Right forelimb (tissue), 1 donor: ENCODE results near the gene GRAMD1B.

Experiments used
- DNase-seq: peaks from one replicate; pipeline ENCODE4 v3.0.0-alpha.2; 2018

Gene GRAMD1B

GRCh38 chr11:123573286-123573685 is 143.2 kb downstream of the GRAMD1B start:
- no peak for DNase-seq

DNA sequence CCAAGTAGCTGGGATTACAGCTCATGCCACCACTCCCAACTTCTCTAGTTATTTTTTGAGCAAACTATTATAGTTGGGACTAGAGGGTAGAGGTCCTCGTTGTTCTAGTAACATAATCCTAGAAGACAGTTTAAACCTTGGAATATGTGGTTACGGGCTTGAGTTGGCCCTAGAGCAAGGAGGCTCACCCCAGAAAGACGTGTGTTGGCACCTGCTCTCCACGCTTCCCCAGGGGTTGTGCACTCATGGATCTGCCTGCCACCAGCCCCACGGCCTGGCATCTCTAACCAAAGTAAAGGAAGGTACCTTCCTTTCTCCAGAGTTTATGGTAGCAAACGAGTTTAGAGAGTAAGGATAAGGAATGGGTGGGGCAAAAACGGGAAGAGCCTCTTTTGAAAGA is 145.4 kb downstream of the GRAMD1B start:
- DNase-seq, result no peak

- DNase-seq, result no peak
Observed at GRCh38 chr11:123576082-123576481, 146.0 kb downstream of the GRAMD1B start.

- no peak for DNase-seq
Observed at GRCh38 chr11:123576501-123576900, 146.4 kb downstream of the GRAMD1B start.

DNA sequence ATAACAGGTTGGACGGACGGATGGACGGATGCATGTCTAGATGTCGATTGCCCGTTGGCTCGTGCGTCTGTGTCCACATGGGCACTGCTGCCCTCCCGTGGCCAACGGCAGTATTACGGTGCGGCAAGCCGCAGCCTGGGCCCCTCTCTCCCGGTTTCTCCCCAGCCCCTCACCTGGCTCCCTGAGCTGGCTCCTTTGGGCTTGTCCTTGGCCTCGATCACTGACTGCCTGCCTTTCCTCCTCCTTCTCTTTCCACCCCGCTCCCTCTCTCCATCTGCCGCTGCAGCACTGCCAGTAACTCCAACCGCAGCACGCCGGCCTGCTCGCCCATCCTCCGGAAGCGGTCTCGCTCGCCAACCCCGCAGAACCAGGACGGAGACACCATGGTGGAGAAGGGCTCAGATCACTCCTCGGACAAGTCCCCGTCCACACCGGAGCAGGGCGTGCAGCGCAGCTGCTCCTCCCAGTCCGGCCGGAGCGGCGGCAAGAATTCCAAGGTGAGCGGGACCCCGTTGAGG is 147.1 kb downstream of the GRAMD1B start:
- peak; percentile 79 for DNase-seq

GRCh38 chr11:123578778-123579481 is 148.9 kb downstream of the GRAMD1B start:
- no peak for DNase-seq

GRCh38 chr11:123579482-123579812 is 149.4 kb downstream of the GRAMD1B start:
- DNase-seq, result no peak

DNA sequence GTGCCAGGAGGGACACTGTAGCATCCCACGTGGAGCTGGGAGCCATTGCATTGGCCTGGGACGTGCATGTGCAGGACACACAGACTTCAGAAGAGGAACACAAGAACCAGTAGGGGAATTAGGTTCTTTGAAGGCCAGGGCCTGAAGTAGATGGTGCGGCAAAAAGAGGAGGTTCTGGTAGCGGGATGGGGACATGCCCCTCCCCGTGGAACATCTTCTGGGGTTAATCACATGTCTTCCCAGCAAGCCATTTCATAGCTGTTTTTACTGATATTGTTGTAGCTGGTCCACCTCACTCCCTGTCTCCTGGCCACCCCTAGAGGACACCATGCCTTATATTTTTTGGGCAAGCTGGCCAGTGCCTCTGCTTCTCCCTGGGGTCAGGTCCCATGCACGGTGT is 150.1 kb downstream of the GRAMD1B start:
- DNase-seq, result no peak

- peak; percentile 61 for DNase-seq
Observed at GRCh38 chr11:123580557-123581275, 150.6 kb downstream of the GRAMD1B start.

- DNase-seq, result no peak
Observed at GRCh38 chr11:123581651-123582399, 151.8 kb downstream of the GRAMD1B start.

DNA sequence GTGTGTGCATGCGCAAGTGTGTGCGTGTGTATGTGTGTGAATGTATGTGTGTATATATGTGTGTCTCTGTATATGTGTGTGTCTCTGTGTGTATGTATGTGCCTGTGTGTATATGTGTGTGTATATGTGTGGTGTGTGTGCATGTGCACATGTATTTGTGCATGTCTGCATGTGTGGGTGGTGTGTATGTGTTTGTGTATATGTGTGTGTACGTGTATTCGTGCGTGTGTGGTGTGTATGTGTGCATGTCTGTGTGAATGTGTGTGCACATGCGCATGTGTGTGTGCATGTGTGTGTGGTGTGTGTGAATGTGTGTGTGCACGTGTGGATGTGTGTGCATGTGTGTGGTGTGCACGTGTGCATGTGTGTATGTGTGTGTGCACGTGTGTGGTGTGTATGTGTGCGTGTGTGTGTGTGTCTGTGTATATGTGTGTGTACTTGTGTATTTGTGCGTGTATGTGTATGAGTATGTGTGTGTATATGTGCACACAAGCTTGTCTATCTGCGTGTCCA is 153.0 kb downstream of the GRAMD1B start:
- no peak for DNase-seq

DNA sequence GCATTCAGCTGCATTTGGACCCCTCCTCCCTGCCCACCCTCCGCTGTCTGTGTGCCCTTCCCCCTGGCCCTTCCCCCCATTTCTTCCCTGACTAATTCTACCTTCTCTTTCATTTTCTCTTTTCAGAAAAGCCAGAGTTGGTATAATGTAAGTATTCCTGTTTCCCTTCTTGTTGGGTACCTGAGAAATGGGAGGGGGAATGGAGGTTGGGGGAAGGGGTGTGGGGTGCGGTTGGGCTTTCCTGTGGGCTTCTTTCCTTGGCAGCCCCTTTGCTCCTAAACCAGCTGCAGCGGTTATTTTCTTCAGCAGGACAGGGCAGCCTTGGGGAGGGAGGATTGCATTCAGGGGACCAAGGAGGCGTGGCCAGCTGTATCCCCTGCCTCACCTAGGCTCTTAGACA is 154.1 kb downstream of the GRAMD1B start:
- DNase-seq, result no peak

DNA sequence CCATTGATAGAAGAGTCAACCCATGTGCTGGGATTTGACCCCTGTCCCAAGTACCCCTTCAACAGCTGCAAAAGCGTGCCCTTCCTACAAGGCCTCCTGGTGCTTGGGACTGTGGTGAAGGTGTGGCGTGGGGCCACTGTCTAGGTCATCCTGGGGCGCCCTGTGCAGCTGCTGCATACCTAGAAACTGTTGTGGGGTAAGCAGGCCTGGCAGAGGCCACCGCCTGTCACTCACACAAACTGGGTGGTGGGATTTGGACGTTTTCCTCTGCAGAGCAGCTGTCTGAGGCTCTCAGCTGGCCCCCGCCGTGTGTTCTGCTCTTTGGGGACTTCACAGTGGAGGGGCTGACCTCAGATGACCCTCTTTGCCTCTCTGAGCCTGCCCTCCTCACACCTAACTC is 154.7 kb downstream of the GRAMD1B start:
- DNase-seq, result no peak

GRCh38 chr11:123585206-123585605 is 155.1 kb downstream of the GRAMD1B start:
- no peak for DNase-seq

- no peak for DNase-seq
Observed at GRCh38 chr11:123585706-123586105, 155.6 kb downstream of the GRAMD1B start.

DNA sequence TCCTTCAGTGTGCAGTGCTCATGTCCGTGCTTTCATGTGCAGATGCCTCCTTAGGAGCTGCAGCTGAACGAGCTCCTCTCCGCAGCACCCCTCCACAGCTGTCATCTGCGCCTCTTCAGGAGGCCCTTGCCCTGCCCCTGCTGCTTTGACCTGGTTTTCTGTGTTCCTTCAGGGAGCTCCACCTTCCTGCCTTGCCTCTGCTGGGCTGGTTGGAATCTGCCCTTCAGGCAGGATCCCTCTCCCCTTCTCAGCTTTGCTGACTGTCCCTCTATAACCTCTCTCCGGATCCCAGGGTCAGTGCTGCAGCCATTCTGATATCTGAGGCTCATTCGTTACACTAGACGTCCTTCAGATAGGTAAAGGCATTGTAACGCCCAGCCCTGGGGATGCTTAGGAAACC is 156.5 kb downstream of the GRAMD1B start:
- DNase-seq, result no peak

GRCh38 chr11:123587044-123587443 is 157.0 kb downstream of the GRAMD1B start:
- DNase-seq, result no peak

DNA sequence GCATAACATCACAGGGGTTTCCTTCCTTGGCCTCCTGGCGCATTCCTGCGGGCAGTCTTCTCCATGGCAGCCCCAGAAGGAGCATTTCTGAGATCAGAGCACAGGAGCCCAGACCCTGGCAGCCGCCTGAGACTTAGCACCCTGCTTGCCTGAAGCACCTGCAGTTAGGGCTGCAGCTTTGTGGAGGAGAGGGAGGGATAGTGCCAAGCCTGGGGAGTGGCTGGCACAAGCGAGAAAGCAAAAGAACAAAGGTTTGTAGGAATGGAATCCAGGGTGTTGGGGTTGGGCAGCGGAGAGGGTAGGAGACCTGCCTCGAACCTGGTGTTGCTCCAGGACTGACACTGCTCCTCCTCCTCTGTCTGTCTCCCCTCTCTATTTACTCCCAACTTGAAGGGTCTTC is 157.5 kb downstream of the GRAMD1B start:
- DNase-seq, result no peak

DNA sequence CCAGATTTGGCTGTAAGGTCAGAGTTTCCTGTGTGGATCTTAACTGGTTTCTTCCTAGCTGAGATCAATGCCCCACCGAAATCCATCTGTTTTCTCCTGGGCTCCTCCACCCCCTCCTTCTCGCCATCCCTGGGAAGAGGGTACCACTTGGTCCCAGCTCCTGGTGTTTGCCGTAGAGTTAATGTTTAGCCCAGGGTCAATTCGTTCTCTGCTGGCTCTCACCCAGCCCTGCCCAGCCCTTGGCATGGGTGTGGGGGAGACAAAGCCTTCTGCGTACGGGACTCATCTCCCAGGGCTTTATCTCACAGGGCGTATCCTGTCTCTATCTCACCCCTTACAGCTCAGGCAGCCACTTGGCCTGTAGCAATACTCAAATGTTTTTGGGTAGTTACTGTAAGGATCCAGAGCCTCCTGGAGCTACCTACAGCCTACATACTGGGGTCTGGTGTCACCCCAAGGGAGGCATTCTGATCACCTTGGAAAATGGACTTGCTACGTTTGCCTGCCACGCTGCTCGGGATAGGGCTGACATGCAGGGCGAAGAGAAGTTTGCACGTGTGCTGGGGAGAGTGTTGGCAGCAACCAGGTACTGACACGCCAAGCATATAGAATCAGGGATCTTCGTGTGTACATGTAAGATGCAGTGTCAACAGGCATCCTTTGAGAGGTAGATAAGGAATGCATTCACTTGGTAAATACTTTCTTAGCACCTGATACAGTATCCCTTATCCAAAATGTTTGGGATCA is 158.2 kb downstream of the GRAMD1B start:
- DNase-seq, result no peak

DNA sequence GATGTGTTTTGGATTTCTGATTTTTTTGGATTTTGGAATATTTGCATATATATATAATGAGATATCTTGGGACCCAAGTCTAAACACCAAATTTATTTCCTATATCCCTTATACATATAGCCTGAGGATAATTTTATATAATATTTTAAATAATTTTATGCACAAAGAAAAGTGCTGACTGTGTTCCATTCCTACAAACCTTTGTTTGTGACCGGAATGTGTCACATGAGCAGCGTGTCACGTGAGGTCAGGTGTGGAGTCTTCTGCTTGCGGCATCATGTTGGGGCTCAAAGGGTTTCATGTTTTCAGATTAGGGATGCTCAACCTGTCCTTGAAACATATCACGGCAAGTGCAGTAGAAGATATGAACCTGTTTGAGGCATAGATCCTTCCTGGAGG is 158.8 kb downstream of the GRAMD1B start:
- DNase-seq, result no peak

DNA sequence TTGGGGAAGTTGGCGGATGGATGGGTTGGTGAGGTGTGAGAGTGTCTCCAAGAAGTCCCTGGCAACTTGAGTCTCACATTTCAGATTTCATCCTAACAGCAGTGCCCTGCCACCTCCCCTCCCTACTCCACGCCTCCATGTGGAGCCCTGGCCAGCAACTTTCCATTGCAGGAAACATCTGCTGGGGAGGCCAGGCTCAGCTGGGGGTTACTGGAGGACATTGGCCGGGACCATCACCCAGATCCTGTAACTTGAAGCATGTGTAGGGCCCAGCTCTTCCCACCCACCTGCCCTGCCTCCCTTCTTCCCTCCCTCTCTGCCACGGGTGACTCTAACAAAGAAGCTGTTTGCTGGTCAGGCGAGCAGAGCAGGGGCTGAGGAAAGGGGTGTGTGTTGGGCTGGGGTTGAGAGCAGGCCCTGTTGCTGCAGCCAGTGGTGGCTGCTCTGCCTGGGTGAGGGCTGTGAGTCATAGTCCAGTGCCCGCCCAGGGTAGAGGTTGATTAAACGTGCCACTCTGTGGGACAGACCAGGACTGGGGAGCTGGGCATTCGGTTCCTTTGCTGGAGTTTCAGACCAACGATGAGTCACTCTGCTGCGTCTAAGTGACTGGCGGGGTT is 160.3 kb downstream of the GRAMD1B start:
- DNase-seq, result peak; percentile 69

GRCh38 chr11:123593570-123593969 is 163.5 kb downstream of the GRAMD1B start:
- no peak for DNase-seq
